Measurements from ENCODE around the gene CIBAR2. TPM values are rescaled to one million over a fixed set of nuclear protein-coding genes. Genes with fewer than 3 reads are reported as not detected.

The CIBAR2 gene
- total RNA-seq, 2 donors from 2014 or later: not detected

DNA sequence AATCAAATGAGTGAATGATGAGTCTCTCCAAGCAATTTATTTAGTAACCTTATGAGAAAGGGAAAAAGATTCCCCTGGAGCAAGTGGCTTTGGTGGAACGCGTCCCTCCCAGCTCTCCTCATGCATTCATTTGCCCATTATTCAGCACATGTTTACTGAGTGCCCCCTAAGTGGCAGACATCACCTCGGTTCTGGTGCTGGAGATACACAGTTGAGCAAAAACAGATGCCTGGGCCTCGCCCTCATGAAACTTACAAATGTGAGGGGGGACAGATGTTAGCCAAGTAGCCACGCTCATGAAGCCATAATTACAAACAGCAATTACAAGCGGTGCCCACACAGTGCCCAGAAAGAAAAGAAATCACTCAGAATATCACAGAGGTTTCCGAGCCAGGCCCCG, 45.1 kb upstream of the CIBAR2 start:
- 92% methylated on average over 8 of the region's 8 CpGs for WGBS
- intact Hi-C loops (cut with DNase I): no loop called here
- Histone ChIP-seq H3K4me1 (replicated peaks) (no peaks in the 10 kb centered on the region), H3K27ac (no peak overlapping the region), H3K4me3 (no peak overlapping the region), H3K27me3 (replicated peaks; ENCODE audit: insufficient read depth) (no peaks in the 10 kb centered on the region), H3K36me3 (no peaks in the 10 kb centered on the region), H3K9me3 (no peaks in the 10 kb centered on the region)
- TF ChIP-seq POLR2A (IDR thresholded peaks at IDR 0.05) (no peak), POLR2AphosphoS5 (IDR thresholded peaks at IDR 0.05) (no peak)
- TF ChIP-seq, protein P1, sequence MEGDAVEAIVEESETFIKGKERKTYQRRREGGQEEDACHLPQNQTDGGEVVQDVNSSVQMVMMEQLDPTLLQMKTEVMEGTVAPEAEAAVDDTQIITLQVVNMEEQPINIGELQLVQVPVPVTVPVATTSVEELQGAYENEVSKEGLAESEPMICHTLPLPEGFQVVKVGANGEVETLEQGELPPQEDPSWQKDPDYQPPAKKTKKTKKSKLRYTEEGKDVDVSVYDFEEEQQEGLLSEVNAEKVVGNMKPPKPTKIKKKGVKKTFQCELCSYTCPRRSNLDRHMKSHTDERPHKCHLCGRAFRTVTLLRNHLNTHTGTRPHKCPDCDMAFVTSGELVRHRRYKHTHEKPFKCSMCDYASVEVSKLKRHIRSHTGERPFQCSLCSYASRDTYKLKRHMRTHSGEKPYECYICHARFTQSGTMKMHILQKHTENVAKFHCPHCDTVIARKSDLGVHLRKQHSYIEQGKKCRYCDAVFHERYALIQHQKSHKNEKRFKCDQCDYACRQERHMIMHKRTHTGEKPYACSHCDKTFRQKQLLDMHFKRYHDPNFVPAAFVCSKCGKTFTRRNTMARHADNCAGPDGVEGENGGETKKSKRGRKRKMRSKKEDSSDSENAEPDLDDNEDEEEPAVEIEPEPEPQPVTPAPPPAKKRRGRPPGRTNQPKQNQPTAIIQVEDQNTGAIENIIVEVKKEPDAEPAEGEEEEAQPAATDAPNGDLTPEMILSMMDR (IDR thresholded peaks at IDR 0.05): no peak
- DNase-seq (ENCODE audit: low spot score): no peak

DNA sequence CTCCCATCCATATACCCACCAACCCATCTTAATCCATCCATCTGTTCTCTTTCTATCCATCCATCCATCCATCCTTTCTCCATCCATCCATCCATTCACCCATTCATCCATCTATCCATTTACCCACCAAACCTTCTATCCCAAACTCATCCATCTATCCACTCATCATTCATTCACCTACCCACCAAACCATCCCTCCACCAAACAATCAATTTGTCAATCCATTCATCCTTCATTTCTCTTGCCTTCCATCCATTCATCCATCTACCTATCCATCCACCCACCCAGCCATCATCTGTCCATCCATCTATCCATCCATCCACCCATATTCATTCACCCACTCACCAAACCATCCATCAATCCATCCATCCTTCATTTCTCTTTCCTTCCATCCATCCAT, 44.6 kb upstream of the CIBAR2 start:
- Histone ChIP-seq H3K27me3 (replicated peaks; ENCODE audit: insufficient read depth) (no peaks in the 10 kb centered on the region), H3K36me3 (no peaks in the 10 kb centered on the region), H3K9me3 (no peaks in the 10 kb centered on the region), H3K4me1 (replicated peaks) (peaks cover under 1% of the 10 kb centered on the region), H3K27ac (no peak overlapping the region), H3K4me3 (no peak overlapping the region)
- no peak for TF ChIP-seq POLR2A (IDR thresholded peaks at IDR 0.05)
- no peak for TF ChIP-seq POLR2AphosphoS5 (IDR thresholded peaks at IDR 0.05)
- TF ChIP-seq, protein P1 (IDR thresholded peaks at IDR 0.05): no peak
- intact Hi-C loops (cut with DNase I): no loop called here
- no peak for DNase-seq (ENCODE audit: low spot score)

DNA sequence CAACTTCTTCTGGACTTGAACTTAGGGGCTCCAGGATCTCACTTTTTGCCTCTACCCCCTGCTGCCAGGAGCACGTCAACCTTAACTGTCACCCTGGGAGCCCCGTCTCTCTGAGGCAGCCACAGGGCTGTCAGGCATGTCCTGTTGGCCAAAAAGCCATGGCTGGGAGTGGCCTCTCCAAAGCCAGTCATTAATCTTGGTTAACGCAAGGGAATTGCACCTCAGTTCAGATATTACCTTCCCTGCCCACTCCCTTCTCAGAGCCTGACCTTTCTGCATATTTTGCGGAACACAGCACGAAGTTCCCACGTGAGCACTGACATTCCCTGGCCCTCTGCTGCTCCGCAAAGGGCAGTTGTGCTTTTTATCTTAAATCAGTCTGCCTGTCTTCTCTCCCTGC, 44.2 kb upstream of the CIBAR2 start:
- H3K4me3 ChIP-seq: no peak overlapping the region
- intact Hi-C loops (cut with DNase I): no loop called here
- TF ChIP-seq, protein P1 (IDR thresholded peaks at IDR 0.05): no peak
- TF ChIP-seq POLR2AphosphoS5 (IDR thresholded peaks at IDR 0.05): no peak
- TF ChIP-seq POLR2A (IDR thresholded peaks at IDR 0.05): no peak
- no peak for DNase-seq (ENCODE audit: low spot score)
- H3K4me1 ChIP-seq (replicated peaks): peaks cover 3% of the 10 kb centered on the region
- no peaks in the 10 kb centered on the region for H3K27me3 ChIP-seq (replicated peaks; ENCODE audit: insufficient read depth)
- no peaks in the 10 kb centered on the region for H3K9me3 ChIP-seq
- WGBS: 94% methylated on average over 7 of the region's 7 CpGs
- no peaks in the 10 kb centered on the region for H3K36me3 ChIP-seq
- no peak overlapping the region for H3K27ac ChIP-seq

DNA sequence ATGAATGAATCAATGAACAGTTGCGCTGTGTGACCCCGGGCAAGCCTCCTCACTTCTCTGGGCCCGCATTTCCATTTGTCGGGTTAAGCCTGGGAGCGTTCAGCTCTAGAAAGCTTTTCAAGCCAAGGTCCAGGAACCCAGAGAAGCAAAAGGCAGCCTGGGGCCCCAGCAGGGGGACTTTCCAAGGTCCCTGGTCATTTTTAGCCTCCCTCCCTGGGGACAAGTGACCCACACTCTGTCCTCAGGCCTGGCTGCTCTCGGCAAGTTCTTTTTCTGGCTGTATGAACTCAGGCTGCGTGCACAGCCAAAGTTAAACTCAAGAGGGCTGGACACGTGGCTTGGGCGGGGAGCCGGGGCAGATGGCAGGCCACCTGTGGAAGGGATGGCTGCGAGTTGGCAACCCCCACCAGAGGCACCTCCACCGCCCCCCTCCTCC, 41.4 kb upstream of the CIBAR2 start:
- H3K4me1 ChIP-seq (replicated peaks): peaks cover 6% of the 10 kb centered on the region
- intact Hi-C loops (cut with DNase I): no loop called here
- no peak for DNase-seq (ENCODE audit: low spot score)
- H3K9me3 ChIP-seq: no peaks in the 10 kb centered on the region
- no peak overlapping the region for H3K27ac ChIP-seq
- no peak overlapping the region for H3K4me3 ChIP-seq
- H3K36me3 ChIP-seq: no peaks in the 10 kb centered on the region
- WGBS: 78% methylated on average over 12 of the region's 12 CpGs
- TF ChIP-seq, protein P1 (IDR thresholded peaks at IDR 0.05): no peak
- TF ChIP-seq POLR2AphosphoS5 (IDR thresholded peaks at IDR 0.05) (no peak), POLR2A (IDR thresholded peaks at IDR 0.05) (no peak)
- no peaks in the 10 kb centered on the region for H3K27me3 ChIP-seq (replicated peaks; ENCODE audit: insufficient read depth)

DNA sequence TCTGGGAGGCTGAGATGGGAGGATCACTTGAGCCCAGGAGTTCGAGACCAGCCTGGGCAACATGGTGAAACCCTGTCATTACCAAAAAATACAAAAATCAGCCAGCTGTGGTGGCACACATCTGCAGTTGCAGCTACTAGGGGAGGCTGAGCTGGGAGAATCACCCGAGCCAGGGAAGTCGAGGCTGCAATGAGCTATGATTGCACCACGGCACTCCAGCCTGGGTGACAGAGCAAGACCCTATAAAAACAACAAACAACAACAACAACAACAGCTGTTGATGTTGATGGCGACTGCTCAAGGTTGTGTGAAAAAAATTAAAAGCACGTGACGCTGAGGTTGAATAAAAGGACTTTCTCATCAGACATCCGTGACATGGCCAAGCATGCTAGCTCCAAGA, 40.8 kb upstream of the CIBAR2 start:
- TF ChIP-seq POLR2AphosphoS5 (IDR thresholded peaks at IDR 0.05): no peak
- TF ChIP-seq, protein P1 (IDR thresholded peaks at IDR 0.05): no peak
- TF ChIP-seq POLR2A (IDR thresholded peaks at IDR 0.05): no peak
- H3K36me3 ChIP-seq: no peaks in the 10 kb centered on the region
- H3K27me3 ChIP-seq (replicated peaks; ENCODE audit: insufficient read depth): no peaks in the 10 kb centered on the region
- WGBS: 84% methylated on average over 8 of the region's 8 CpGs
- no peak overlapping the region for H3K4me3 ChIP-seq
- intact Hi-C loops (cut with DNase I): no loop called here
- H3K27ac ChIP-seq: no peak overlapping the region
- peaks cover 6% of the 10 kb centered on the region for H3K4me1 ChIP-seq (replicated peaks)
- no peak for DNase-seq (ENCODE audit: low spot score)
- H3K9me3 ChIP-seq: no peaks in the 10 kb centered on the region
